Esophagus muscularis mucosa (tissue), 2 donors: ENCODE measurements around the gene EPHA2.

ENCODE experiments used
- POLR2A ChIP-seq: fragments of 450-650 bp; IDR thresholded peaks from one replicate; pipeline ENCODE4 v1.6.1; 2017; ENCODE audit warnings: antibody characterized with exemption, moderate library complexity, mild to moderate bottlenecking, low read depth
- POLR2AphosphoS5 ChIP-seq, 2 donors: sonication (generic); formaldehyde crosslinking; IDR thresholded peaks; one replicate each; pipeline ENCODE4 v1.6.1; 2017; ENCODE audit warnings: antibody characterized with exemption in 2 of 2

GRCh38 chr1:16176653-16177052, 20.8 kb upstream of the EPHA2 start:
- TF ChIP-seq POLR2A = no peak
- no peak for TF ChIP-seq POLR2AphosphoS5 (IDR thresholded peaks at IDR 0.05)
